Omental fat pad (tissue), 4 donors: ENCODE measurements around the gene DCP1B. TPM values are rescaled to one million over a fixed set of nuclear protein-coding genes. Genes with fewer than 3 reads are reported as not detected.

Experiments used
- ATAC-seq: fragments of 150-250 bp; one replicate; pipeline ENCODE4 v1.9.1; 2016; ENCODE audit warnings: mild to moderate bottlenecking, moderate library complexity; ENCODE audit not compliant: low FRiP score
- DNase-seq: peaks from one replicate; pipeline ENCODE4 v3.0.0-alpha.2; 2019; ENCODE audit warnings: low spot score
- CTCF ChIP-seq, 3 donors: fragments of 450-650 bp; IDR thresholded peaks; one replicate each; pipeline ENCODE4 v1.5.1; 2016 to 2017; ENCODE audit warnings: antibody characterized with exemption in 3 of 3, mild to moderate bottlenecking in 3 of 3, moderate library complexity in 2 of 3
- total RNA-seq, 4 donors: library from RNA; depleted of rRNA; stranded (reverse); fragments of >200 nt; gene quantifications; one replicate each; pipeline ENCODE4 v1.1.0, GENCODE V29; 2016

Gene DCP1B
- total RNA-seq, 4 donors from 2014 or later: 7.2 to 19.2 (median 9.9) TPM

GRCh38 chr12:1925684-1926006 is 78.6 kb downstream of the DCP1B start:
- ATAC-seq: no peak
- TF ChIP-seq CTCF (IDR thresholded peaks at IDR 0.05): no peak
- no peak for DNase-seq

GRCh38 chr12:1924996-1925683 is 79.1 kb downstream of the DCP1B start:
- DNase-seq (no peak), ATAC-seq (no peak)
- TF ChIP-seq CTCF (IDR thresholded peaks at IDR 0.05): no peak

GRCh38 chr12:1922985-1923384 is 81.3 kb downstream of the DCP1B start:
- ATAC-seq (no peak), DNase-seq (no peak)
- no peak for TF ChIP-seq CTCF (IDR thresholded peaks at IDR 0.05)

GRCh38 chr12:1922075-1922709 is 82.1 kb downstream of the DCP1B start:
- ATAC-seq (no peak), DNase-seq (no peak)
- no peak for TF ChIP-seq CTCF (IDR thresholded peaks at IDR 0.05)

GRCh38 chr12:1920971-1921370 is 83.3 kb downstream of the DCP1B start:
- no peak for TF ChIP-seq CTCF (IDR thresholded peaks at IDR 0.05)
- DNase-seq (no peak), ATAC-seq (no peak)

GRCh38 chr12:1920436-1920835 is 83.8 kb downstream of the DCP1B start:
- no peak for DNase-seq
- no peak for TF ChIP-seq CTCF (IDR thresholded peaks at IDR 0.05)
- no peak for ATAC-seq

GRCh38 chr12:1919763-1920162 is 84.5 kb downstream of the DCP1B start:
- no peak for ATAC-seq
- TF ChIP-seq CTCF (IDR thresholded peaks at IDR 0.05): no peak
- DNase-seq: no peak
